HG03460 (cell line): ENCODE results near the gene AEBP1.

ENCODE experiments used
- ATAC-seq: cut with Tn5 transposase; IDR thresholded peaks from one replicate; pipeline ENCODE4 v1.9.1; 2021; ENCODE audit not compliant: unreplicated experiment

AEBP1 gene

DNA sequence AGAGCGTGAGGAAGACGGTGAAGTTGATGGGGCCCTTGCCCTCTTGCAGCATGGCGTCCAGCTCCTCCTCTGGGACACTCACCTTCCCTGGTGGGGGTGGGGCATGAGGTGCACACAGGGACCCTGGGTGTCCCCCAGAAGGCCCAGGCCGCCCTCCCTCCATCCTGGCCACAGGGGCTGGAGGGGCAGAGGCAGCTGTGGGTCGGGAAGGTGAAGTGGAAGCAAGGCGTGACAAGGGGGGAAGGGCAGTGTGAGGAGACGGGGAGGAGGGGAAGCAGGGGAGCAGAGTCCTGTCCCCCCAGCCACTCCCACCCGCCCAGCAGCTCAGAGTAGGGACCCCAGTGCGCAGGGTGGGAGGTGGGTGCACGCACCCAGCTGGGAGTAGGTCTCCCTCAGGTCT, 36.2 kb downstream of the AEBP1 start:
- ATAC-seq, result no peak

DNA sequence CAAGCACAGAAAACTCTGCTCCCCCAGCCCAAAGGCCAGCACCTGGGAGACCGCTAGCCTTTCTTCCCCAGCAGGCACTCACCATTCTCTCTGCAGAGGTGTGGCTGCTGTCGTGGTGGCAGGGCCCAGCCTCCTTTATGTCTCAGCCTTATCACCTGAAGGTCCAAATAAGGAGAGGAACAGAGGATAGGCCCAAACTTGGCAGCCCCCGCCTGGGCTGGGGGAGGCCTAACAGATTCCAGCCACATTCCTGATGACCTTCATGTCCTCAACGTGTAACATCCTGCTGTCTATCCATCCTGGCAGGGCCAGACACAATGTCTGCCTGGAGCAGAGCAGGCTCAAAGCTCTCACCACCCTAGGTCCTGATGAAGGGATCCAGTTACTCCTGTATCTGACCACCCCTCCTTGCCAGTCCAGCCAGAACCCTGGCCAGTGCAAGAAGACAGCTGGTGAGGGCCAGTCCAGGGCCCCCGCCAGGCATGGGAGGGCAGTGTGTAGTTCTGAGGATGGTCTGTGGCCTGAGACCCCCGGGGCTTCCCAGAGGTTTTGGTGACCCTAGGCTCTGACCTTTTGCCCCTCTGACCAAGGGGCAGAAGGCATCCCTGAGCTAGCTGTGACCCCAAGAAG, 37.2 kb downstream of the AEBP1 start, which contains the start of gene MYL7:
Gene MYL7, minus strand, starts transcription at position 112 of the 630 bp plus-strand sequence. Its CDS starts 27 bp downstream, at position 85.
- no peak for ATAC-seq

DNA sequence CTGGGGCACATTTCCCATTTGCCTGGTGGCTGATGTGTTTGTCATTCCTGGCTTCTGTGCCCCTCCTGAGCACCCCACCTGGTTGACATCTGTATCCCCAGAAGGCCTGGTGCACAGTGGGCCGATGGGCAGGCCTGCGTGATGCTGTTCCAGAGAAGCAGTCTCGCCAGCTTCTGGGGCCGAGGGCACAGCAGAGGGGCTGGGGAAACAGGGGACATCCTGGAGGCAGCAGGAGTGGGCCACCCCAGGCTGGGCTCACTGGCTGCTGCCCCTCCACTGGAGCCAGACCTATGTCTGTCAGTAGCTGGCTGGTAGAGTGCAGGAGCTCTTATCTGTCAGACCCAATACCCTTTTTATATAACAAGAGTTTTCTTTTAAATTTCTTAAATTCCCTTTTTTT, 37.9 kb downstream of the AEBP1 start:
- ATAC-seq, result no peak

DNA sequence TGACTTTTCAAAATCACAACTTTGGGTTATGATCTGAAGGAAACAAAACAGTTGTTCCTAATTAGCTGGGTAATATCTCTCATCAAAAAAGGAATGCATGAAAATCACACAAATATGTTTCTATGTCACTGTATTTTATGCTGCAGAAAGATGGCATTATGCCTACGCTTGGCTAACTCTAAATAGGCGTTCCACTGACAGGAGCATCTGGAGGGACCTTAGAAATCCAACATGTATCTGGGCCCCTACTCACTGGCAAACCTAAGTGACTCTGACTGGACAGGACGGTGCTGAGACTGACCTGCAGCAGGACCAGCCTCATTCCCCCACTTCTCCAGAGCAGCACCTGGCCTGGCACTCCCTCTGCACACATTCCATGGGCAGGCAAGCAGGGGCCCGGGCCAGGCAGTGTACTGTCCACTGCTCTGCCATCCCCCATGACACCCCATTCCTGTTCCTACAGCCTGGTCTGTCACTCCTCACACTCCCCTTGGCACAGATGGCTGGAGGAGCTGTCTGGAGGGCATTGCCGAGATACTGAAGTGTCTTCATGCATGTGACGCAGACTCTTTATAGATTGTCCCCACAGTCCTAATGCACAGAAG, 39.6 kb downstream of the AEBP1 start:
- ATAC-seq, result no peak

DNA sequence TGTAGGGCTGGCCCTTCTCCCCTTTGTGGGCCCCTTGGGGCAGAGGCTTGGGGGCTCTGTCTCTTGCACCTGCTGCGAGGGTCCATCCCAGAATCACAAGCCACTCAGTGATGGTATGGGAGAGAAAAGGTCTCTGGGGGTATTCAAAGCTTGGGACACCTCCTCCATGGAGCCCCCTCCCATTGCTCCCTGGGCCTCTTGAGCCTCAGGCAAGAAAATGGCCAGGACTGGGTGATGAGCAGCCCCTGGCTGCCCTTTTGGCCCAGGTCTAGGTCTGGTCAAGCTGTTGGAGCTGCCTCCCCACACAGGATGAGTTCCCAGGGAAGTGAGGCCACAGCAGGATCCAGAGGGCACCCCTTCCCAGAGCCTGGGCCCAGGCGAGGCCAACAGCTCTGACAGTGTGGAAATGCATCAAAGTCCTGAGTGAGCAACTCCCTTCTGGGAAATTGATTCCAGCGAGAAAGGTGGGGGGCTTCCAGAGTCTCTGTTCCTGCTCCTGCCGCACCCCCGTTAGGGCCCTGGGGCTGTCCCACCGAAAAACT, 40.4 kb downstream of the AEBP1 start:
- ATAC-seq, result no peak

DNA sequence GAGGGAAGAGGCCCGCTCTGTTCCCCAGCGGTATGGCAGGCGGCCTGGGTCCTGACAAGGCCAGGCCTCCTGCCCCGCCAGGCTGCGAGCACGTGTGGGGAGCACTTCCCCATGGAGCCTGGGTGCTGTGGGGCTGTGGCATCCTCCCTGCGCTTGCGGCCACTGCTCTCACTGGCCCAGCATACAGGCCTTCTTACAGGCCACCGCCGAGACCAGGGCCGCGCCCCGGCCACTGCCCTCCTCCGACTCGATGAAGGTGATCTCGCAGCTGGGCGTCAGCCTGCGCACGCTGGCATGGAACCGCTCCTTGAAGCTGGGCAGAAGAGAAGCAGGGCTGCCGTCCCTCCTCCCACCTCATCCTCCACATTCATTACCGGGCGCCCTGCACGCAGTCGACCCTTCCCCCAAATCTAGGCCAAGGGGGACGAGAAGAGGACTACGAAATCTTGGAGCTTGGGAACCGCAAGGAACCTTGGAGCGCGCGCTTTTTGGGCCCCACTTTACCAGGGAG, 40.9 kb downstream of the AEBP1 start:
- ATAC-seq, result no peak

DNA sequence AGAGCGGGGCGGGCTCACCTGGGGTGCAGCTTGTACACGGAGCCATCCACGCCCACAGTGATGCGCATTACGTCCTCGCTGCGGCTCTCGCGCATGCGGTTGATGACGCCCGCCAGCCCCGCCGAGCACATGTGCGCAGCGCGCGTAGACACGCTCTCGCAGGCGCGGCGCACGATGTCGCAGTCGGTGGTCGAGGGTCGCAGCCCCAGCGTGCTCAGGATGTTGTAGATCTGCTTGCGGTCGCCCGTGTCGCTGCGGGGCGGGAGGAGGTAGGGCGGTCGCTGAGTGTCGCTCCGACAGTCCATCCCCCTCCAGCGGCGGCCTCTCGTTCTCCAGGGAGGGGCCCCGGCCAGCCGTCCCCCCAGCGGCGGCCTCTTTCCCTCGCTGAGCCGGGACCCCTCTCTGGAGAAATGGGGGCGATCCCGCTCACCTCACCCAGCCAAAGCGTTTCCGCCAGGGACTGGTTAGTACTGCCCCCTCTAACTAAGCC, 41.4 kb downstream of the AEBP1 start:
- no peak for ATAC-seq

DNA sequence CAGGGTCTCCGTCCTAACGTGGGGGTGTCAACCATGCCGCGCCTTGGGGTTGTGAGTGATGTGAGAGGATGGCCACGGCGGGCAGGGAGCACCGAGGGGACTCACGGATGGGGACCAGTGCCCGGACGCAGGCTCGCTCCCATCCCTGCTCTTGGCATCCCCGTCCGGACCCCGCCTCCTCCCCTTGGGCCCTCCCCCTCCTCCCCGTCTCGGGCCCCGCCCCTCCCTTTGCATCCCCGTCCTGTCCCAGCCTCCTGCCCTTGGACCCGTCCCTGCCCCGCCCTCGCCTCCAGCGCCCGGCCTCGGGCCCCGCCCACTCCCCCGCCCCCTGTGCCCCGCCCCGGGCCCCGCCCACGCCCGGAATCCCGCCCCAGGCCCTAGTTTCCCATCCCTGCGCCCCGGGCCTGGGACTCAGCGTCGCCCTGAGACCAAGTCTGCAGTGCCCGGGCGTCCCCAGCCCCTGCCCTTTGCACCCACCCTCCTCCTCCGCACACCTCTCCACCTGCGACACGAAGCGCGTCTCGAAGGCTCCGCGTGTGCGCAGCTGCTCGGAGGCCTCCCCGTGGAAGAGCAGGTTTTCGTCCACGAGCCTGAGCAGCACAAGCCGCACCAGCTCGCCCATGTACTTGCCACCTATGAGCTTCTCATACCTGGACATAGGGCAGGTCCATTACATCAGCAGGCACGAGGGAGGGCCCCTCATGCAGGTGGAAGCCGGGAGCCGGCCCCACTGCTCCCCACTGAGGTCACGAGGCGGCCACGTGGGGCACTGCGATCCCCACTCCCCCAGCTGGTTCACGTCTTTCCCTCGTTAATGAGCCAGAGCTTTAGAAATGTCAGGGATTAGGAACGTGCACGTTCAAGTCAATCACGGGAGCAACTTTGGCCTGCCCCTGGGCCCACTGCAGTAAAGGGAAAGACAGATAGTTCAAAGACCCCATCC, 42.1 kb downstream of the AEBP1 start:
- ATAC-seq, result no peak

DNA sequence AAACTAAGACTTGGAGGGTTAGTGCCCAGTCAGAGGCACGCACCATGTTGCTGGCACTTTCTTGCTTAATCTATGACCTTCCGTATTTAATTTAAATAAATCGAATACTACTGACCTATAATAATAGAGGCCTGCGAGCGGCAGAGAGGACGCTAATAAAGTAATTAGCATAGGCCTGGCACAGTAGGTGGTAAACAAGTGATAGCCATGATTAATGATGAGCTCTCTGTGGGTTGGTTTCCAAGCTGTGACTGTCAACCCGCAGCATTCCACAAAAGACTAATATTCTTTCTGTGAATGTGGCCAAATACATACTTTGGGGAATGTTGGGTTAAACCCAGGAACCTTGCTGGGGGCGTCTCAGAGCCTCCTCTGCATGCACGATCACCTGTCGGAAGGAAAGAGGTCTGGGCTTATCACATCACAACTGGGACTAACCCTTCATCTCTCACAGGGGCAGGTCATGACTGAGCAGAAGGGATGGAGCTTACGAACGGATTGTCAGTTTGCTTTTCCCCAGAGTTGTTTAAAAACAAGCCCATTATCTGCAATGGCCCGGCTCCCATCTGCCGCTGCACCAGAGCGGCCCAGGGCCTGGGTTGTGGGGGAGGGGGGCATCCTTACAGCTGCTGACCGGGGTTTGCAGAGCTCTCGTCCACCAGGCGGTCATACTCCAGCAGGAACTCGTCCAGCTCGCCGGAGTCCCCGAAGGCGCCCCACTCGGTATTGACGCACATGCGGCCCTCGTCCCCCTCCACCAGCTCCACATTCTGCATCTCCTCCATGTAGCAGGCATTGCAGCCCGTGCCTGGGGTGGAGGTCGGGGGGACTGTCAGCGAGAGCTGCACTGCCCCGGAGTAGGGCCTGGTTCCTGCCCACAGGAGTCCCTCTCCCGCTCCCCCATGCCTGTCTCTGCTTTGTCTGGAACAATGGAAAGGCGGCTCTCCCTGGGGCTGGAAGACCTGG, 43.2 kb downstream of the AEBP1 start:
- no peak for ATAC-seq

DNA sequence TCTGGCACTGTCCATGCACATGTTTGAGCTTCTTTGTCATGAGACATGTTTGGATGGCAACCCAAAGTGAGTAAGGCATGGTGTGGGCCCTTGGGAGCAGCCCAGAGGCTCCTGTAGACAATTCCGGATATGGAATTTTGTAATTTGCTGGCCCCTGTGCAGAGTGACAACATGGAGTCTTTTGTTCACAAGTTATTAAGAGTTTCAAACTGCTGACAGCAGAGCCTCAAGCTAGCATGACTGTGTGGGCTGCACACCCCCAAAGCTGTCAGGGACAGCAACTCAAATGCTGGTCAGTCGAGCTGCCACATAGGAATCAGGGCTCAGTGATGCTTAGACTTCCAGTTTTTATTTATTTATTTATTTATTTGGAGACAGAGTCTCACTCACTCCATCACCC, 44.0 kb downstream of the AEBP1 start:
- ATAC-seq, result no peak

DNA sequence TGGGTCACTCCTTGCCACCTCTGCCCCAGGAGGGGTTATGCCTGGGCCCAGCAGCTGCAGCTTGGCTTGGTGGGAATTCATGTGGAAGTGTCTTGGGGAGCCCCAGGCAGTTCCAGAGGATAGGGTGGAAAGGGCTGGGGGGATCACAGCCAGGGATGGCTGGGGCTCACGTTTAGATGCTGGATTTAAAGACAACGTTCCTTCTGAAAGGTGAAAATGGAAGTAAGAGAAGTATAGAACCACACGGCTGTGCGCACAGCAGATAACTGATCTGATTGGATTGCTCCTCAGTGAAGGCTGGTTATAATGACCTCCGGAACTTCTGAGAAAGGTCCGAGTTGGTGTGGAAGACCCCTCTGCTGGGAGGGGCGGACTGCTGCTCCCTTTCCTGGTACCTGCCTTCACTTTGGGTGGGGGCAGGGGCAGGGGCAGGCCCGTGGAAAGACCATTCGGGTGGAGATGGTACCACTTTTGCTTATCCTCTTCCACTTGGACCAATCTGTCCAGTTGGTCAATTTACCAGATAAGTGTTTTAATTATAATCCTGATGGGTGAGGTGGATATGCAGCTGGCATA, 44.9 kb downstream of the AEBP1 start:
- no peak for ATAC-seq

DNA sequence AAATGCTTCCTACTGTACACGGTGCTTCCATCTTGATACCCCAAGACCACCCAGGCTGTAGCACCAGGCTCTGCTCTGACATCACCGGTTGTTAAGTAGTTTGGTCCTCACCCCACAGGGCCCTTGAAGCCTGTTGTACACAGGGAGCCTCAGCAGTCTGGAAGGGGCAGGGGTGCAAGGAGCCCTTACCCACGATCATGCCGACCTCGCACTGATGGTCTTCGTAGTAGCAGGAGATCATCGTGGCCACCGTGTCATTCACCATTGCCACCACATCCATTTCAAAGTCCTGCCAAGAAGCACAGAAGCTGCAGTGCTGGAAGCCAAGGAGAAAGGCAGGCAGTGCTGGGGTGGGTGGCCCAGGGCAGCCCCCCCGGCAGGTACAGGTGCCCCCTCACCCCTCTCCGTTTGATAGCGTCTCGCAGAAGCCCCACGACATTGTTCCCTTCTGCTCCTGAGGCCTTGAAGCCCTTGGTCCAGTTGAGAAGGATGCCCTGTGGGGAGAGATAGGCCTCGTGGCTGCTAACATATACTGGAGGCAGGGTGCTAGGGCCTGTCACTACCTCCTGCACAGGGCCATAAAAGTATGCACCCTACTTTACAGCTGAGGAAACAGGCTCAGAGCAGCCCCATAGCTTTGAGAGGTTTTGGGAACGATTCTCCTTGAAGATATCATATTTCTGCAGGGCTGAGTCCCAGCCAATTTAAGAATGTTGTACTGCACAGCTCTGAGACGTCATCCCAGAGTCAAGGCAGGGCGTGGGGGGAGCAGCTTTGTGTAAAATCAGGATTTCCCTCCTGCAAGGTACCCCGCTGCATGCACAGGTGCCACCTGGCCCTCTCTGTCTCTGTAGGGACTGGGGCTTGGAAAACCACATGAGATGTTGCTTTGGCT, 45.7 kb downstream of the AEBP1 start:
- ATAC-seq, result peak; percentile 6

DNA sequence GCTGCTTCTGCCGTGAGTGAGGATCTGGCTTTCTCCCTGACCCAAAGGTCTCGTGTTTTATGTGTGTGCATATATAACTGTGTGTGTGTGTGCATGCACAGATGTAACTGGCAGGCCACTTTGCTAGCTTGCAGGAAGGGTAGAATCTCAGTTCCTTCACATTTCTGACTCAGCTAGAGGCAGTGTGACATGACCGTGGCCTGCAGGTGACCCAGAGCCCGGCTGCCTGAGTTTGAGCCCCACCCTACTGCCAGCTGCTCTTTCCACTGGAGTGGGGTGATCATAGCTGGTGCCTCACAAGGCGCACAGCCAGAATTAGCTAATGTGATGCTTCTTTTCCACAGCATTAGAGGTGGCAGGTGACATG, 46.3 kb downstream of the AEBP1 start:
- ATAC-seq, result peak; percentile 59

DNA sequence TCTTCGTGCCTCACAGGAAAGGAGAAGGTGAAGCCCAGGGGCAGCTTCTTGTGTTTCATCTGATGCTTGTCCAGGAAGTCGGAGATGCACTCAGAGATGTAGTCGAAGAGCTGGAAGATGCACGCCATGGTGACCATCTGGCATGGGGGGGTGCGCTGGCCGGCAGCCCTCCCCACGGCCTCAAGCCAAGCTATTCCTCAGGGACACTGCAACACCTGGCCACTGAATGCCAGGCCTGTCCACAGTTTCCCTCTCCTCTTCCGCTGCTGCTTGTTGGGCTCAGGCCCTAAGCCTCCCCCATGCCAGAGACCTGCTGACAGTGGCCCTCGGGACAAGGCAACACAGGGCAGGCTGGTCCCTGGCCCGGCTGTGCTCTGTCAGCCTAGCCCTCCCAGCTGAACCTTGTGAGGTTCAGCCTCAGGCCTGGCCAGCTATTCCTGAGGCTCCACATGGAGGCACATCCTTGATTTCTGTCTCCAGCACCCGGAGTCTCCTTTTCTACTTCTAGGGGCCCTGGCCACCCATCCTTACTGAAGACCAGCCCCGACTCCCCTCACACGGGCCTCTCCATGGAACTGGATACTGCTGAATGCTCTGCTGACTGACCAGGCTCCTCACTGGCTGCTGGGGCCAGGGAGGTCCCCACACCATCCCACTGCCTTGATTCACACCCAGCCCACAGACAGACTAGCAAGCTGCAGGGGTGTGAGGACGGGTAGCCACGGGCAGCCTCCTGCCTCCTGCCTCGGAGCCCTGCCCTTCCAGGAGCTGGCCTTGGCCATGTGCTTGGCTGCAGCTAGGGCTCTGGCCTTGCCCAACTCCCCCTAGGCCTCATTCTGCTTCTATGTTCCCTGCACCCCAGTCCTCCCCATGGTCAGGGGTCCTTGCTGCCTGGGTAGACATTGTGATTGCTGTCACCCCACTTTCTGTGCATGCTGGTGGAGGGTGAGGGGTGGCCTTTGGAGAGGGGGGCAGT, 47.1 kb downstream of the AEBP1 start:
- no peak for ATAC-seq

DNA sequence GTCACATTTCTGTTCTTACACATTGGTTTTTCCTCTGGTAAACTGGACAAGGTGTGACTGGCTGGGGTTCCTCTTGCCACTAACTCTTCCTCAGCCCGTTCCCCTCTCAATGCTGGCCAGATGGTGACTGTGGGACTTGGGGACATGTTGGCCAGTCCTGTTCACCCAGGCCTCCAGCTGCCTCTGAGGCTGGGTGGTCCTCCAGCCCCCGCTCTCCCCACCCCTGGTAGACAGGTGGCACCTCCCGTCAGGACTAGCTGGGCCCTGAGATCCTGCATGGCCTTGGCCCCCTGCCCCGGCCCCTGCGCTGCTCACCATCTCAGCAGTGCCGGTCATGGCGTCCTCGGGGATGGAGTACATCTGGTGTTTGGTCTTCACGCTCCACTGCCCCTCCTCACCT, 47.8 kb downstream of the AEBP1 start:
- ATAC-seq, result no peak

DNA sequence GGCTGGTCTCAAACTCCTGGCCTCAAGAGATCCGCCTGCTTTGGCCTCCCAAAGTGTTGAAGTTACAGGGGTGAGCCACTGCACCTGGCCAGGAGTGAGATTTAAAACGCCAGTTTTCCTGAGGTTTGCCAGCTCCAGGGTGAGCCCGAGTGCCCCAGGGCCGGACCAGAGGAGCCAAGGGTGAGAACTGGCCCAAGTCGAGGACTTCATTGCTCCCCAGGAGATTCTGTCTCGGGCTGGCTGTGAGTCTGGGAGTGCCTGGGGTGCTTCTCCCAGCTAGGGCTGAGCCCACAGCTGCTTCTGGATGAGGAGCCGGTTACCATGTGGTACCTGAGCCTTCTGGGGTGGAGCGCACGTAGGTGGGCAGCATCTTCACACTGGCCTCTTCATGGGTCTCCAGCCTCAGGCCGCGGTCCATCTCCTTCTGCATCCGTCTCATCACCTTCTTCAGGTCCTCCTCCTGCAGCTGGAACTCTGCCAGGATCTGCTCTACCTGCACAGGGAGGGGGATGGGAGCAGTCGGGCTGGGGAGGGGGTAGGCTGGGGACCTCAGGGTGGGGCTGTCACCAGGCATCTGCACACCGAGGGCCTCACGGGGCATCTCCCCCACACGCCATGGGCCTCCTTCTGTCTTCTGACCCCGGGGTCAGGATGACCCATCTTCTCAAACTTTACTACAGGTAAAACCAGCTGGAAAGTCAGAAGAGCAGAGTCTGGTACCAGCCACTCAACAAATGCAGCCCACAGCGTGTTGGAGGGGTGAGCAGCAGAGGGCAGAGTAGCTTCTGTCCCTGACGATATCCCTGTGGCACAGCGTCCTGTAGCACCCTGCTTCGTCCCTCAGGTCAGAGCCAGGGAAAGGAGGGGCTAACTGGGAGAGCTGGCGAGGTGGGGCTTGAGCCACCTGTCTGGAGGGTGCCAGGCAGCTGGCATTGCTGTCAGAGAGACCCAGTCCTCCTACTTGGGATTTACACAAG, 49.1 kb downstream of the AEBP1 start:
- no peak for ATAC-seq
